Uterus (tissue), 4 donors: Measurements from ENCODE around the gene MRPS25. TPM values are rescaled to one million over a fixed set of nuclear protein-coding genes. Genes with fewer than 3 reads are reported as not detected.

Experiments used
- DNase-seq, 2 donors: peaks; one replicate each; pipeline ENCODE4 v3.0.0-alpha.2; 2019 to 2020
- H3K27ac ChIP-seq, 2 donors: fragments of 200-600 bp; sonication (generic); 1 replicate in 1 of 2; 2 replicates in 1 of 2; pipeline ENCODE4 v1.5.1; 2016 to 2018
- H3K27me3 ChIP-seq, 2 donors: fragments of 200-600 bp; sonication (generic); one replicate each; pipeline ENCODE4 v1.5.1; 2018 to 2019; ENCODE audit warnings: control low read depth in 1 of 2
- H3K36me3 ChIP-seq, 2 donors: fragments of 200-600 bp; sonication (generic); one replicate each; pipeline ENCODE4 v1.5.1; 2019; ENCODE audit warnings: control low read depth in 1 of 2
- H3K4me1 ChIP-seq, 2 donors: fragments of 200-600 bp; sonication (generic); one replicate each; pipeline ENCODE4 v1.5.1; 2018 to 2019; ENCODE audit warnings: control low read depth in 1 of 2
- H3K4me3 ChIP-seq, 2 donors: fragments of 200-600 bp; sonication (generic); 1 replicate in 1 of 2; 2 replicates in 1 of 2; pipeline ENCODE4 v1.5.1; 2018 to 2019; ENCODE audit warnings: mild to moderate bottlenecking in 1 of 2
- H3K9me3 ChIP-seq, 2 donors: fragments of 200-600 bp; sonication (generic); one replicate each; pipeline ENCODE4 v1.5.1; 2019; ENCODE audit warnings: control low read depth in 1 of 2
- POLR2A ChIP-seq, 2 donors: fragments of 450-650 bp; IDR thresholded peaks; one replicate each; pipeline ENCODE4 v1.6.1; 2016; ENCODE audit warnings: antibody characterized with exemption in 2 of 2, mild to moderate bottlenecking in 1 of 2, moderate library complexity in 1 of 2
- intact Hi-C: fragments of 100-400 bp; cut with DNase I; formaldehyde crosslinking; loops from one replicate; pipeline ENCODE4 v1.15.1; 2023; ENCODE audit warnings: low total_unique reads
- total RNA-seq, 4 donors: library from RNA; depleted of rRNA in 3 of 4; stranded (reverse); fragments of >200 nt in 3 of 4; gene quantifications; one replicate each; pipeline versions ENCODE4 v1.1.0 to v1.2.4, GENCODE V29; 2014 to 2023
- TF ChIP-seq, protein P1 (sequence below), 4 experiments: fragments of 200-600 bp in 2 of 4; fragments of 450-650 bp in 2 of 4; sonication (generic) in 2 of 4; IDR thresholded peaks; one replicate each; pipeline ENCODE4 v1.5.1; 2016 to 2019; ENCODE audit warnings: antibody characterized with exemption in 4 of 4, mild to moderate bottlenecking in 2 of 4, moderate library complexity in 1 of 4
- donor health status: DM: yes; HTN: yes; CAD: no.

The MRPS25 gene
- total RNA-seq, 4 donors from 2014 or later = 6.2 to 49.8 (median 18.6) TPM

DNA sequence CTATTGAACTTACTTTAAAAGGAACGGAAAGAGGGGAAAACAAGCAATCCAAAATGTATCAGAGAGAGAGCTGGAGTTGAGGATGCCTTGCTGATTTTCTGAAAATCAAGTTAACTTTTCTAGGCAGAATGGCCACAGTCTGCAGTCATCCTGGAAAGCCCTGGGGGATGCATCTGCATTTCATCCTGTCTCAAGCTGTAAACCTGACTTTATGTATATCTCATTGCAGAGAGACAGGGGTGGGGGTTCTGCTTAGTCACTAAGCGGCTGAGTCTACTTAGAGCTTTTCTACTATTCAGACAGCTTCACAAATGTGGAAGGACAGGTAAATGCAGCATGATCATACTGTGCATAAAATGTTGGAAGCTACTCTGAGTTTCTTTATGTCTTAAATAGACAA, 41.4 kb downstream of the MRPS25 start:
- intact Hi-C loops = no loop called here
- no peak for DNase-seq
- H3K4me1 ChIP-seq = no peaks in the 10 kb centered on the region
- H3K36me3 ChIP-seq = no peaks in the 10 kb centered on the region
- TF ChIP-seq, protein P1, sequence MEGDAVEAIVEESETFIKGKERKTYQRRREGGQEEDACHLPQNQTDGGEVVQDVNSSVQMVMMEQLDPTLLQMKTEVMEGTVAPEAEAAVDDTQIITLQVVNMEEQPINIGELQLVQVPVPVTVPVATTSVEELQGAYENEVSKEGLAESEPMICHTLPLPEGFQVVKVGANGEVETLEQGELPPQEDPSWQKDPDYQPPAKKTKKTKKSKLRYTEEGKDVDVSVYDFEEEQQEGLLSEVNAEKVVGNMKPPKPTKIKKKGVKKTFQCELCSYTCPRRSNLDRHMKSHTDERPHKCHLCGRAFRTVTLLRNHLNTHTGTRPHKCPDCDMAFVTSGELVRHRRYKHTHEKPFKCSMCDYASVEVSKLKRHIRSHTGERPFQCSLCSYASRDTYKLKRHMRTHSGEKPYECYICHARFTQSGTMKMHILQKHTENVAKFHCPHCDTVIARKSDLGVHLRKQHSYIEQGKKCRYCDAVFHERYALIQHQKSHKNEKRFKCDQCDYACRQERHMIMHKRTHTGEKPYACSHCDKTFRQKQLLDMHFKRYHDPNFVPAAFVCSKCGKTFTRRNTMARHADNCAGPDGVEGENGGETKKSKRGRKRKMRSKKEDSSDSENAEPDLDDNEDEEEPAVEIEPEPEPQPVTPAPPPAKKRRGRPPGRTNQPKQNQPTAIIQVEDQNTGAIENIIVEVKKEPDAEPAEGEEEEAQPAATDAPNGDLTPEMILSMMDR (IDR thresholded peaks at IDR 0.05) = no peak
- no peak for TF ChIP-seq POLR2A (IDR thresholded peaks at IDR 0.05)
- H3K27me3 ChIP-seq = no peaks in the 10 kb centered on the region
- H3K27ac ChIP-seq = no peak overlapping the region
- no peak overlapping the region for H3K4me3 ChIP-seq
- H3K9me3 ChIP-seq = no peaks in the 10 kb centered on the region

DNA sequence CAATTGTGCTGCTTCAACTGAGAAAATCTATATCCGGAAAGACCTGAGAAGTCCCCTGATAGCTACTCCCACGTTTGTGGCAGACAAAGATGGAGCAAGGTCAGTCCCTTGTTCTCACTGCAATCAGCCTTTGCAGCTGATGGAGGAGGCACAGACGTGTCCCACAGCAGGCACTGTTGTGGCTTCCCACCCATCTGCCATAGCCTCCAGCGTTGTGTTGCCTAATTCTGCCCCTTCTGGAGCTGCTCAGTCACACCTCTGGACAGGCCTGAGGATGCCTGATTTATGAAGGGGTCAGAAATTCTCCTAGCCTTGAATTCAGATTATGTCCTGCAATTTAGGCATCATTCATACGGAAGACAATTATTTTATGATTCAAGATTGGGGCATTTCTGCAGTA, 41.9 kb downstream of the MRPS25 start:
- Histone ChIP-seq H3K4me1 (no peaks in the 10 kb centered on the region), H3K27me3 (no peaks in the 10 kb centered on the region), H3K36me3 (no peaks in the 10 kb centered on the region), H3K4me3 (no peak overlapping the region), H3K27ac (no peak overlapping the region), H3K9me3 (no peaks in the 10 kb centered on the region)
- intact Hi-C loops = no loop called here
- TF ChIP-seq, protein P1 (IDR thresholded peaks at IDR 0.05) = no peak
- TF ChIP-seq POLR2A (IDR thresholded peaks at IDR 0.05) = no peak
- no peak for DNase-seq

DNA sequence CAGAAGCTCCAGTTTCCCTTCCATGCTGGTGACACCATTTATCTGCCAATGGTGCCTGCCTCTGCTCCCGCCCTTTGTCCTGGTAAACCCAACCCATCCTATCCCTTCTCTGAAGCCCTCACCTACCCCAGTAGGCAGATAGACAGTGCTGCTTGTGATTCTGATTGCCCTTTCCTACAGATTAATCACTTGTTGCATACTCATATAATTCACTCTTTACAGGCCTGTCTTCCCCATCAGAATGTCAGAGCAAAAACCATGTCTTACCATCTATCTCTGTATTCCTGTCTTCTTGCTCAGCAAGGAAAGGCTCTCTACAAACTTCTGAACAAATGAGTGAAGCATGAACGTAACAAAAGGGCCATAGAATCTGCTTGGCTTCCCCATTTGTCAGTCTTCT, 47.9 kb downstream of the MRPS25 start:
- TF ChIP-seq POLR2A (IDR thresholded peaks at IDR 0.05) = no peak
- TF ChIP-seq, protein P1 (IDR thresholded peaks at IDR 0.05) = no peak
- H3K27me3 ChIP-seq = no peaks in the 10 kb centered on the region
- H3K36me3 ChIP-seq = no peaks in the 10 kb centered on the region
- intact Hi-C loops = no loop called here
- no peak for DNase-seq
- H3K9me3 ChIP-seq = no peaks in the 10 kb centered on the region
- no peak overlapping the region for H3K4me3 ChIP-seq
- no peaks in the 10 kb centered on the region for H3K4me1 ChIP-seq
- no peak overlapping the region for H3K27ac ChIP-seq

DNA sequence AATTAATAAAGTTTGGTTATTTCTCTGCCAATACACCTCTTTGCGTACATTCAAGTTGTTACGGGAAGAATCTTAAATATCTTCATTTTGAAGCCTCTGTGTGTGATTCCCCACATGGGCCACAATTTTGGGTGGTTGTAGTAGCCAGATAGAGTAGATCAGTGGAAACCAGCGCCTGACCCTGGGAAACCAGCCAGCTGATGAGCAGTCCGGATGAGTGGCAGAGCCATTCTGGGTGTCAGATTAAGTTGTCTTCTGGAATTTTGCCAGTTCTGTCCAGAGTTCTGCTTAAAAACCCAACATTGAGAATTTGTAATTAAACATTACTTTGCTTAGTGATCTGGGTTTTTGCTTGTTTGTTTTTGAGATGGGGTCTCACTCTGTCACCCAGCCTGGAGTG, 49.7 kb downstream of the MRPS25 start:
- DNase-seq = no peak
- H3K36me3 ChIP-seq = no peaks in the 10 kb centered on the region
- no peak overlapping the region for H3K27ac ChIP-seq
- no peak overlapping the region for H3K4me3 ChIP-seq
- intact Hi-C loops = no loop called here
- H3K4me1 ChIP-seq = no peaks in the 10 kb centered on the region
- TF ChIP-seq, protein P1 (IDR thresholded peaks at IDR 0.05) = no peak
- TF ChIP-seq POLR2A (IDR thresholded peaks at IDR 0.05) = no peak
- H3K27me3 ChIP-seq = no peaks in the 10 kb centered on the region
- no peaks in the 10 kb centered on the region for H3K9me3 ChIP-seq

DNA sequence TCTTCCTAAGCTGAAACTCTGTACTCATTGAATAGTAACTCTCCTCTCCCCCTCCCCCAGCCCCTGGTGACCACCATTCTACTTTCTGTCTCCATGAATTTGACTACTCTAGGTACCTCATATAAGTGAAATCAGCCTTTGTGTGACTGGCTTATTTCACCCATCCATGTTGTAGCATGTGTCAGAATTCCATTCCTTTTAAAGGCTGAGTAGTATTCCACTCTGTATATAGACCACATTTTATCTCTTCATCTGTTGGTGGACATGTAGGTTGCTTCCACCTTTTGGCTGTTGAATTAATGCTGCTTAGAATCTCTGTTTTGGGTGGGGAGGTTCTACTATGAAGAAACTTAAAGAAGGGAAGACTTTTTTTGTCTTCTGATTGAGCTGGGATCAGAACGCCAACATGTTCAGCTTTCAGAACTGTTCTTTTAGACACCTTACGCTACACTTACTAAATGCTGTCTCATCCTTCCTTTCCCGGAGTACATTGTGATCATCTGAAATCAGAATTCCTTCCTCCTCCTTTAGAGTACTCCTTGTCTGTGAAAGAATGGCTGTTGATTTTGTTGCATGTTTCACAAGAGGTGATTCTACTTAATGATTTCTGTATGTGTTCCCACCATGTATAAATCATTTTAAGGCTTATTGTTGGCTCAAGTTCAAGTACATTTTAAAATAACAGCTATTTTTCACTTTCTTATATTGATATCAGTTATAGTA, 50.3 kb downstream of the MRPS25 start:
- Histone ChIP-seq H3K4me1 (no peaks in the 10 kb centered on the region), H3K36me3 (no peaks in the 10 kb centered on the region), H3K27ac (no peak overlapping the region), H3K4me3 (no peak overlapping the region), H3K27me3 (no peaks in the 10 kb centered on the region), H3K9me3 (no peaks in the 10 kb centered on the region)
- intact Hi-C loops = no loop called here
- DNase-seq = no peak
- TF ChIP-seq, protein P1 (IDR thresholded peaks at IDR 0.05) = no peak
- no peak for TF ChIP-seq POLR2A (IDR thresholded peaks at IDR 0.05)
